OCI-M2 (cell line): Measurements from ENCODE around the gene SLC32A1.

ENCODE experiments used
- DNase-seq: peaks from one replicate; lab custom pipeline; 2025; ENCODE audit not compliant: unreplicated experiment; lab: John Stamatoyannopoulos, UW

SLC32A1 gene

GRCh38 chr20:38723848-38724625, at the start of gene SLC32A1:
TSS of gene SLC32A1 (plus strand) at chr20:38724486. CDS start at chr20:38724725, 239 bp downstream.
- DNase-seq: no peak

- DNase-seq: no peak
Measured at GRCh38 chr20:38674765-38675133, 49.5 kb upstream of the SLC32A1 start.

- DNase-seq: no peak
Measured at GRCh38 chr20:38676576-38676975, 47.7 kb upstream of the SLC32A1 start.

GRCh38 chr20:38680500-38681306, 43.6 kb upstream of the SLC32A1 start:
- DNase-seq: peak; percentile 35

GRCh38 chr20:38685271-38685670, 39.0 kb upstream of the SLC32A1 start:
- no peak for DNase-seq

GRCh38 chr20:38685853-38686473, 38.3 kb upstream of the SLC32A1 start:
- no peak for DNase-seq

GRCh38 chr20:38692436-38693411, 31.6 kb upstream of the SLC32A1 start:
- DNase-seq: peak; percentile 92

- no peak for DNase-seq
Measured at GRCh38 chr20:38697306-38697705, 27.0 kb upstream of the SLC32A1 start.

- no peak for DNase-seq
Measured at GRCh38 chr20:38698541-38698940, 25.7 kb upstream of the SLC32A1 start.

- DNase-seq: no peak
Measured at GRCh38 chr20:38700141-38700540, 24.1 kb upstream of the SLC32A1 start.

GRCh38 chr20:38700926-38701325, 23.4 kb upstream of the SLC32A1 start:
- DNase-seq: no peak

GRCh38 chr20:38703526-38703925, 20.8 kb upstream of the SLC32A1 start:
- no peak for DNase-seq

GRCh38 chr20:38704136-38704535, 20.1 kb upstream of the SLC32A1 start:
- no peak for DNase-seq

GRCh38 chr20:38706509-38706908, 17.8 kb upstream of the SLC32A1 start:
- DNase-seq: no peak

- DNase-seq: no peak
Measured at GRCh38 chr20:38714308-38714707, 10.0 kb upstream of the SLC32A1 start.

- no peak for DNase-seq
Measured at GRCh38 chr20:38715646-38716045, 8.6 kb upstream of the SLC32A1 start.

- DNase-seq: no peak
Measured at GRCh38 chr20:38722683-38723016, 1.6 kb upstream of the SLC32A1 start.

- no peak for DNase-seq
Measured at GRCh38 chr20:38723017-38723847, 1.1 kb upstream of the SLC32A1 start.

GRCh38 chr20:38724626-38725147, 401 bp downstream of the SLC32A1 start:
- no peak for DNase-seq
